ENCODE measurements around the gene PSD2.

PSD2 gene

GRCh38 chr5:139763930-139764791 lies 31.4 kb upstream of the PSD2 start:
- DNase-seq, result no peak

- DNase-seq, result no peak
Observed at GRCh38 chr5:139764886-139765408, 30.7 kb upstream of the PSD2 start.

GRCh38 chr5:139765409-139766217 lies 30.0 kb upstream of the PSD2 start:
- DNase-seq, result peak; percentile 72

- DNase-seq, result no peak
Observed at GRCh38 chr5:139767960-139768359, 27.6 kb upstream of the PSD2 start.

- no peak for DNase-seq
Observed at GRCh38 chr5:139768807-139769465, 26.7 kb upstream of the PSD2 start.

- DNase-seq, result no peak
Observed at GRCh38 chr5:139769477-139769876, 26.1 kb upstream of the PSD2 start.

GRCh38 chr5:139770722-139771121 lies 24.9 kb upstream of the PSD2 start:
- no peak for DNase-seq

- no peak for DNase-seq
Observed at GRCh38 chr5:139772089-139772791, 23.4 kb upstream of the PSD2 start.

- no peak for DNase-seq
Observed at GRCh38 chr5:139772927-139773690, 22.5 kb upstream of the PSD2 start.

- peak; percentile 64 for DNase-seq
Observed at GRCh38 chr5:139774980-139775661, 20.5 kb upstream of the PSD2 start.

GRCh38 chr5:139775872-139776271 lies 19.7 kb upstream of the PSD2 start:
- DNase-seq, result no peak

- DNase-seq, result no peak
Observed at GRCh38 chr5:139776861-139777260, 18.7 kb upstream of the PSD2 start.

GRCh38 chr5:139783436-139783965 lies 12.1 kb upstream of the PSD2 start:
- no peak for DNase-seq

- no peak for DNase-seq
Observed at GRCh38 chr5:139784488-139784887, 11.1 kb upstream of the PSD2 start.

GRCh38 chr5:139787257-139787567 lies 8.4 kb upstream of the PSD2 start:
- no peak for DNase-seq

GRCh38 chr5:139787568-139788293 lies 7.9 kb upstream of the PSD2 start:
- DNase-seq, result peak; percentile 75

GRCh38 chr5:139788294-139788910 lies 7.2 kb upstream of the PSD2 start:
- no peak for DNase-seq

- no peak for DNase-seq
Observed at GRCh38 chr5:139789116-139789844, 6.3 kb upstream of the PSD2 start.

GRCh38 chr5:139789845-139790189 lies 5.8 kb upstream of the PSD2 start:
- DNase-seq, result no peak
